K562 (cell line): ENCODE data around the gene EPHX1. TPM values are rescaled to one million over a fixed set of nuclear protein-coding genes. Genes with fewer than 3 reads are reported as not detected.

ENCODE experiments used
- ATAC-seq: fragments of 200-7000 bp; cut with Tn5 transposase; 3 replicates; pipeline ENCODE4 v1.9.1; 2020; ENCODE audit warnings: moderate library complexity
- BruUV-seq: library from RNA; stranded (reverse); fragments of 400-500 nt; replicated peaks from 2 replicates; lab custom pipeline; 2021; lab: Mats Ljungman, UMichigan
- CTCF ChIA-PET: fragments of 300-600 bp; formaldehyde crosslinking; extraction: SDS; loops from one replicate; lab custom pipeline; 2021; ENCODE audit warnings: low intra/inter-chr PET ratio; lab: Yijun Ruan, JAX
- POLR2A ChIA-PET: fragments of 300-600, 350-650 bp; sonication (Branson Sonifier 250); formaldehyde crosslinking; extraction: SDS; loops from one replicate; lab custom pipeline; 2021; ENCODE audit warnings: antibody characterized with exemption, inconsistent platforms; lab: Yijun Ruan, JAX
- DNase-seq, 4 experiments: peaks; one replicate each; pipeline versions ENCODE4 v3.0.0 to v3.0.0-alpha.2; 2011 to 2018; ENCODE audit warnings: low spot score in 3 of 4, mixed read lengths in 3 of 4; ENCODE audit errors: extremely low read depth in 1 of 4
- FAIRE-seq: peaks from 2 replicates; lab custom pipeline; 2011; peaks lifted over from hg19 to GRCh38; lab: Jason Lieb, UNC
- H2AFZ ChIP-seq: 2 replicates; pipeline ENCODE4 v1.6.0; 2011; ENCODE audit warnings: low read depth, low read length, control low read depth, inconsistent platforms
- H3K27ac ChIP-seq: fragments of 200-600 bp; 3 replicates; pipeline ENCODE4 v1.8.0; 2011; ENCODE audit warnings: low read depth, mild to moderate bottlenecking, control low read depth, inconsistent platforms, low read length, moderate library complexity, mixed read lengths; ENCODE audit errors: extremely low read depth
- H3K27me3 ChIP-seq, 2 experiments: fragments of 300-600 bp in 1 of 2; 2 replicates in 1 of 2; 3 replicates in 1 of 2; pipeline versions ENCODE4 v1.6.0 to v1.8.0; 2011; ENCODE audit warnings: inconsistent platforms in 2 of 2, low read length in 2 of 2, mild to moderate bottlenecking in 1 of 2, mixed read lengths in 1 of 2, moderate library complexity in 1 of 2; ENCODE audit not compliant: control insufficient read depth in 2 of 2, insufficient read depth in 2 of 2
- H3K36me3 ChIP-seq: fragments of 300-600 bp; 3 replicates; pipeline ENCODE4 v1.8.0; 2011; ENCODE audit warnings: mild to moderate bottlenecking, low read length, inconsistent platforms; ENCODE audit not compliant: control insufficient read depth, insufficient read depth
- H3K4me1 ChIP-seq, 2 experiments: fragments of 200-600 bp in 1 of 2; replicated peaks in 1 of 2; 2 replicates in 1 of 2; 3 replicates in 1 of 2; pipeline versions ENCODE4 v1.5.1 to v1.8.0; 2011; ENCODE audit warnings: inconsistent platforms in 2 of 2, low read length in 2 of 2, mild to moderate bottlenecking in 1 of 2, mixed read lengths in 1 of 2, moderate library complexity in 1 of 2; ENCODE audit not compliant: control insufficient read depth in 2 of 2, insufficient read depth in 2 of 2
- H3K4me2 ChIP-seq: 2 replicates; pipeline ENCODE4 v1.6.1; 2011; ENCODE audit warnings: low read length, control low read depth, inconsistent platforms, mixed read lengths; ENCODE audit not compliant: insufficient read depth
- H3K4me3 ChIP-seq: fragments of 200-600 bp; sonication (generic), shearing (Covaris generic); 2 replicates; pipeline ENCODE4 v1.5.1; 2016; ENCODE audit warnings: control low read depth, inconsistent platforms
- H3K79me2 ChIP-seq: fragments of 200-600 bp; 3 replicates; pipeline ENCODE4 v1.8.0; 2011; ENCODE audit warnings: low read length, inconsistent platforms; ENCODE audit not compliant: control insufficient read depth, insufficient read depth
- H3K9ac ChIP-seq, 2 experiments: 2 replicates each; pipeline versions ENCODE4 v1.6.0 to v1.6.1; 2011; ENCODE audit warnings: low read depth in 2 of 2, low read length in 2 of 2, control low read depth in 1 of 2, inconsistent platforms in 1 of 2, mild to moderate bottlenecking in 1 of 2, mixed read lengths in 1 of 2; ENCODE audit not compliant: insufficient read depth in 1 of 2
- H3K9me1 ChIP-seq: one replicate; pipeline ENCODE4 v1.6.0; 2011; ENCODE audit warnings: inconsistent platforms, mild to moderate bottlenecking, low read length, moderate library complexity; ENCODE audit not compliant: control insufficient read depth, insufficient read depth
- H3K9me3 ChIP-seq: replicated peaks from 2 replicates; pipeline ENCODE4 v1.5.1; 2011; ENCODE audit warnings: low read depth, low read length, inconsistent platforms; ENCODE audit not compliant: control insufficient read depth, insufficient read depth
- H4K20me1 ChIP-seq: replicated peaks from 2 replicates; pipeline ENCODE4 v1.6.1; 2011; ENCODE audit warnings: low read length, inconsistent platforms, mixed read lengths; ENCODE audit not compliant: control insufficient read depth, insufficient read depth
- CAMTA2 ChIP-seq: fragments of 250-450 bp; sonication (Bioruptor Pico); conservative IDR thresholded peaks from 2 replicates; pipeline ENCODE4 v1.5.1; 2022
- ETV1 ChIP-seq: fragments of 450-650 bp; conservative IDR thresholded peaks from 2 replicates; pipeline ENCODE4 v1.6.1; 2016; ENCODE audit warnings: missing genetic modification characterization, control low read depth, low read depth, missing compliant biosample characterization
- HNRNPK ChIP-seq: fragments of 200-400 bp; formaldehyde crosslinking; IDR thresholded peaks from one replicate; pipeline ENCODE4 v1.6.1; 2018; ENCODE audit warnings: mild to moderate bottlenecking, low read depth, low read length; ENCODE audit not compliant: poor library complexity, severe bottlenecking
- KAT7 ChIP-seq: sonication (generic); formaldehyde crosslinking; IDR thresholded peaks from 2 replicates; pipeline ENCODE4 v1.8.0; 2022; ENCODE audit warnings: missing genetic modification reagents, mild to moderate bottlenecking, borderline replicate concordance
- MBD2 ChIP-seq: sonication (generic); IDR thresholded peaks from 2 replicates; pipeline ENCODE4 v1.6.1; 2016; ENCODE audit warnings: low read depth, borderline replicate concordance
- MEIS2 ChIP-seq: fragments of 450-650 bp; IDR thresholded peaks from 2 replicates; pipeline ENCODE4 v1.6.1; 2014; ENCODE audit warnings: mild to moderate bottlenecking; ENCODE audit not compliant: partially characterized antibody
- MTF1 ChIP-seq: fragments of 250-450 bp; sonication (Bioruptor Pico); IDR thresholded peaks from 2 replicates; pipeline ENCODE4 v1.9.0; 2021; ENCODE audit warnings: moderate library complexity, mild to moderate bottlenecking, inconsistent platforms, borderline replicate concordance
- NFIX ChIP-seq: fragments of 250-450 bp; sonication (Bioruptor Pico); IDR thresholded peaks from 2 replicates; pipeline ENCODE4 v1.4.0; 2020; ENCODE audit warnings: low read depth, mild to moderate bottlenecking, moderate library complexity
- PHF20 ChIP-seq: fragments of 450-650 bp; IDR thresholded peaks from 2 replicates; pipeline ENCODE4 v1.6.1; 2018; ENCODE audit not compliant: partially characterized antibody
- PPARD ChIP-seq: fragments of 250-450 bp; sonication (Bioruptor Pico); IDR thresholded peaks from 2 replicates; pipeline ENCODE4 v1.8.0; 2022; ENCODE audit warnings: inconsistent platforms, mild to moderate bottlenecking, moderate library complexity
- RNF2 ChIP-seq: sonication (generic); IDR thresholded peaks from 2 replicates; pipeline ENCODE4 v1.6.1; 2016
- U2AF2 ChIP-seq: fragments of 200-400 bp; formaldehyde crosslinking; optimal IDR thresholded peaks from 2 replicates; pipeline ENCODE3; 2017; ENCODE audit warnings: low read depth, mild to moderate bottlenecking, low read length
- ZNF124 ChIP-seq: sonication (generic); formaldehyde crosslinking; IDR thresholded peaks from 2 replicates; pipeline ENCODE4 v1.8.1; 2022; ENCODE audit warnings: missing genetic modification reagents
- ZNF239 ChIP-seq: fragments of 250-450 bp; sonication (Bioruptor Pico); IDR thresholded peaks from 2 replicates; pipeline ENCODE4 v1.4.0; 2020; ENCODE audit warnings: mild to moderate bottlenecking
- WGBS: fragments of 100-300 bp; shearing (Covaris generic); methylation state at CpG from one replicate; pipeline ENCODE4 v1.1.6; 2016; ENCODE audit warnings: low coverage, mixed read lengths; ENCODE audit not compliant: insufficient coverage; ENCODE audit errors: missing lambda C conversion rate; 5-methylcytosine and 5-hydroxymethylcytosine counted together
- in situ Hi-C: fragments of 300-500 bp; cut with MboI; formaldehyde crosslinking; loops from 4 replicates; pipeline ENCODE4 v1.15.0; 2018; ENCODE audit warnings: inconsistent platforms, mixed read lengths
- intact Hi-C: fragments of 100-400 bp; cut with micrococcal nuclease; formaldehyde crosslinking; loops from 2 replicates; pipeline ENCODE4 v1.14.2; 2022
- polyA plus RNA-seq, 8 experiments: library from polyadenylated mRNA; depleted of rRNA in 4 of 8; stranded (reverse) in 5 of 8; unstranded in 3 of 8; fragments of >200 nt; fragmentation: Nextera tagmentation in 2 of 8; fragmentation: Illumina TruSeq in 1 of 8; extraction: Ambion mirVana in 2 of 8; extraction: Trizol in 1 of 8; gene quantifications; 2 replicates each; pipeline versions ENCODE4 v1.2.1 to v1.2.3, GENCODE V29; 2011 to 2014; ENCODE audit warnings: inconsistent platforms in 1 of 8, missing spikeins in 1 of 8
- total RNA-seq, 7 experiments: library from RNA; depleted of rRNA in 6 of 7; stranded (reverse); fragments of >200 nt in 6 of 7; fragmentation: Illumina TruSeq in 2 of 7; extraction: Trizol in 2 of 7; gene quantifications; 2 replicates each; pipeline versions ENCODE4 v1.2.1 to v1.2.3, GENCODE V29; 2011 to 2021; ENCODE audit warnings: low replicate concordance in 1 of 7
- TF ChIP-seq, protein P1 (sequence below), 2 experiments: fragments of 450-650 bp in 1 of 2; sonication (generic) in 1 of 2; formaldehyde crosslinking in 1 of 2; IDR thresholded peaks; 2 replicates each; pipeline versions ENCODE4 v1.7.1 to v1.9.0; 2016 to 2022; ENCODE audit warnings: inconsistent platforms in 1 of 2, mild to moderate bottlenecking in 1 of 2, missing genetic modification reagents in 1 of 2

Gene EPHX1
- total and polyA plus RNA-seq, 9 of the 15 experiments (the other 6 are each of a cell fraction or from before 2014, with no cell fraction given) = 0.21 to 27.0 (median 6.7) TPM

DNA sequence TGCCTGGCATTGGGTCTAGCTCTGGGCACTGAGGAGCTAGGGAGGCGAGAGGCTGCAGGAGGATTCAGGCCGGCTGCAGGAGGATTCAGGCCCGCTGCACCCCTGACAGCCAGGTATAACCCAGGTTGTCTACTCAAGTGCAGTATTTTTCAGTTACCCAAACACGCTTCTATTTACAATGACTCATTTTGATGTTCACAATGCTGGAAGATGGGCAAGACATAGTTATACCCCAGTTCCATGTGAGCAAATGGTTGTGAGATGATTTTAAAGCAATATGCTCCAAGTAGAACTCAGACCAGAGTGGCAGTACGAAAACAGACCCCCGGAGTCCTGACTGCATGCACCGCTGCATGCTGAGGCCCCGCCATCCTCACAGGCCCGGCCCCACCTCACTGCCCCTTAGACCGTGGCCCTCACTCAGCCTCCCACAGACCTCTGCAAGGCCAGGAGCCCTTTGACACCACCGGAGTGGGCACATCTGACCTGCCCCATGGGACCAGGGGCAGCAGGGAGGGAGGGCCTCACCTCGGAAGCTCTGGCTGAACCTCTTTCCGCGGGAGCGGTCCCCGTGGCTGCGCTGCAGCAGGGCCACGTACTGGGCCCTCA, 78.5 kb downstream of the EPHX1 start:
- intact Hi-C loops = no loop called here
- TF ChIP-seq, protein P1, sequence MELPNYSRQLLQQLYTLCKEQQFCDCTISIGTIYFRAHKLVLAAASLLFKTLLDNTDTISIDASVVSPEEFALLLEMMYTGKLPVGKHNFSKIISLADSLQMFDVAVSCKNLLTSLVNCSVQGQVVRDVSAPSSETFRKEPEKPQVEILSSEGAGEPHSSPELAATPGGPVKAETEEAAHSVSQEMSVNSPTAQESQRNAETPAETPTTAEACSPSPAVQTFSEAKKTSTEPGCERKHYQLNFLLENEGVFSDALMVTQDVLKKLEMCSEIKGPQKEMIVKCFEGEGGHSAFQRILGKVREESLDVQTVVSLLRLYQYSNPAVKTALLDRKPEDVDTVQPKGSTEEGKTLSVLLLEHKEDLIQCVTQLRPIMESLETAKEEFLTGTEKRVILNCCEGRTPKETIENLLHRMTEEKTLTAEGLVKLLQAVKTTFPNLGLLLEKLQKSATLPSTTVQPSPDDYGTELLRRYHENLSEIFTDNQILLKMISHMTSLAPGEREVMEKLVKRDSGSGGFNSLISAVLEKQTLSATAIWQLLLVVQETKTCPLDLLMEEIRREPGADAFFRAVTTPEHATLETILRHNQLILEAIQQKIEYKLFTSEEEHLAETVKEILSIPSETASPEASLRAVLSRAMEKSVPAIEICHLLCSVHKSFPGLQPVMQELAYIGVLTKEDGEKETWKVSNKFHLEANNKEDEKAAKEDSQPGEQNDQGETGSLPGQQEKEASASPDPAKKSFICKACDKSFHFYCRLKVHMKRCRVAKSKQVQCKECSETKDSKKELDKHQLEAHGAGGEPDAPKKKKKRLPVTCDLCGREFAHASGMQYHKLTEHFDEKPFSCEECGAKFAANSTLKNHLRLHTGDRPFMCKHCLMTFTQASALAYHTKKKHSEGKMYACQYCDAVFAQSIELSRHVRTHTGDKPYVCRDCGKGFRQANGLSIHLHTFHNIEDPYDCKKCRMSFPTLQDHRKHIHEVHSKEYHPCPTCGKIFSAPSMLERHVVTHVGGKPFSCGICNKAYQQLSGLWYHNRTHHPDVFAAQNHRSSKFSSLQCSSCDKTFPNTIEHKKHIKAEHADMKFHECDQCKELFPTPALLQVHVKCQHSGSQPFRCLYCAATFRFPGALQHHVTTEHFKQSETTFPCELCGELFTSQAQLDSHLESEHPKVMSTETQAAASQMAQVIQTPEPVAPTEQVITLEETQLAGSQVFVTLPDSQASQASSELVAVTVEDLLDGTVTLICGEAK (IDR thresholded peaks at IDR 0.05) = no peak
- TF ChIP-seq, protein P1 (CRISPR knock-in tag; IDR thresholded peaks at IDR 0.05) = no peak
- TF ChIP-seq MEIS2 (no peak), KAT7 (CRISPR knock-in tag) (no peak), ZNF239 (no peak), MBD2 (no peak), PHF20 (no peak), ETV1 (tag) (no peak), NFIX (CRISPR knock-in tag) (no peak), HNRNPK (no peak), U2AF2 (no peak), PPARD (no peak), CAMTA2 (no peak), MTF1 (CRISPR knock-in tag) (no peak), ZNF124 (CRISPR knock-in tag) (no peak), RNF2 (no peak)

More for the DNA sequence above, 78.5 kb downstream of the EPHX1 start:
- peak overlapping the region in 1 of 2 experiments; percentile 41; a peak in 2 of 4 replicates for H3K9ac ChIP-seq
- H4K20me1 ChIP-seq = no peaks in the 10 kb centered on the region
- ATAC-seq (no peak), FAIRE-seq (no peak), DNase-seq (no peak)
- H2AFZ ChIP-seq = no peak overlapping the region
- H3K4me3 ChIP-seq = no peak overlapping the region
- no peaks in the 10 kb centered on the region for H3K36me3 ChIP-seq
- H3K4me2 ChIP-seq = no peak overlapping the region
- H3K27ac ChIP-seq = no peak overlapping the region
- H3K9me1 ChIP-seq = peaks cover 3% of the 10 kb centered on the region
- ChIA-PET POLR2A (interaction anchor here (0.7 to 1.9 kb wide), 4 partner anchors 10 to 35 kb away, joined by 3 to 8 read pairs (median 5); partner anchors contain the start of gene PYCR2), CTCF (no interaction called here)
- no peaks in the 10 kb centered on the region for H3K9me3 ChIP-seq
- no peaks in the 10 kb centered on the region for H3K27me3 ChIP-seq
- H3K79me2 ChIP-seq = no peaks in the 10 kb centered on the region
- H3K4me1 ChIP-seq = peaks cover 0 to 33% of the 10 kb centered on the region in 2 experiments; a peak in 3 of 5 replicates
- 70% methylated on average over 18 of the region's 18 CpGs for WGBS
- no TSS peak for BruUV-seq
- in situ Hi-C loops = no loop called here
